ENCODE results near the gene DYNLRB1.

DYNLRB1 gene

GRCh38 chr20:34558320-34559218 is 42.3 kb downstream of the DYNLRB1 start, which contains the start of gene MAP1LC3A:
MAP1LC3A (plus strand) TSS chr20:34558718; CDS start chr20:34558869, 151 bp downstream.
- DNase-seq (ENCODE audit: low spot score) = no peak

- DNase-seq (ENCODE audit: low spot score) = no peak
These were observed 43.3 kb downstream of the DYNLRB1 start for GRCh38 chr20:34559311-34560140.

GRCh38 chr20:34560141-34560523 is 43.9 kb downstream of the DYNLRB1 start:
- no peak for DNase-seq (ENCODE audit: low spot score)

- DNase-seq (ENCODE audit: low spot score) = no peak
These were observed 44.4 kb downstream of the DYNLRB1 start for GRCh38 chr20:34560614-34561013.

GRCh38 chr20:34561661-34562060 is 45.4 kb downstream of the DYNLRB1 start:
- no peak for DNase-seq (ENCODE audit: low spot score)

GRCh38 chr20:34562641-34563040 is 46.4 kb downstream of the DYNLRB1 start:
- peak; percentile 54 for DNase-seq (ENCODE audit: low spot score)

DNA sequence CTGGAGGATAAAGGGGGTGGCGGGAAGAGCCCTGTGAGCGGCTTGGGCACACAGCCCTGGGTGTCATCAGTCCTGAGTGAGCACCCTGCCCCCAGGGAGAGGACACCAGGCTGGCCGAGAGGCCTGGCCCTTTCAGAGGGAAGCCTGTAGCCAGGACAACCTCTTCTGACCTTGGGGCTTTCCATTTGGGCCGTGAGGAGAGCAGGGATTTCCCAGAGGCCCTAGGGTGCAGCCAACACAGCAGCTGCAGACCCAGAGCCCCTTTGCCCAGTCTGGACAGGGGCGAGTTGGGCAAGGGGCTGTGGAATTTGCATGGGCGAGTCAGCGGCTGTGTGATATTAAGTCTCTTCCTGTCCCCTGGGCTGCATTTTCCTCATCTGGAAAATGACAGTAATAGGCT is 48.6 kb downstream of the DYNLRB1 start:
- no peak for DNase-seq (ENCODE audit: low spot score)

DNA sequence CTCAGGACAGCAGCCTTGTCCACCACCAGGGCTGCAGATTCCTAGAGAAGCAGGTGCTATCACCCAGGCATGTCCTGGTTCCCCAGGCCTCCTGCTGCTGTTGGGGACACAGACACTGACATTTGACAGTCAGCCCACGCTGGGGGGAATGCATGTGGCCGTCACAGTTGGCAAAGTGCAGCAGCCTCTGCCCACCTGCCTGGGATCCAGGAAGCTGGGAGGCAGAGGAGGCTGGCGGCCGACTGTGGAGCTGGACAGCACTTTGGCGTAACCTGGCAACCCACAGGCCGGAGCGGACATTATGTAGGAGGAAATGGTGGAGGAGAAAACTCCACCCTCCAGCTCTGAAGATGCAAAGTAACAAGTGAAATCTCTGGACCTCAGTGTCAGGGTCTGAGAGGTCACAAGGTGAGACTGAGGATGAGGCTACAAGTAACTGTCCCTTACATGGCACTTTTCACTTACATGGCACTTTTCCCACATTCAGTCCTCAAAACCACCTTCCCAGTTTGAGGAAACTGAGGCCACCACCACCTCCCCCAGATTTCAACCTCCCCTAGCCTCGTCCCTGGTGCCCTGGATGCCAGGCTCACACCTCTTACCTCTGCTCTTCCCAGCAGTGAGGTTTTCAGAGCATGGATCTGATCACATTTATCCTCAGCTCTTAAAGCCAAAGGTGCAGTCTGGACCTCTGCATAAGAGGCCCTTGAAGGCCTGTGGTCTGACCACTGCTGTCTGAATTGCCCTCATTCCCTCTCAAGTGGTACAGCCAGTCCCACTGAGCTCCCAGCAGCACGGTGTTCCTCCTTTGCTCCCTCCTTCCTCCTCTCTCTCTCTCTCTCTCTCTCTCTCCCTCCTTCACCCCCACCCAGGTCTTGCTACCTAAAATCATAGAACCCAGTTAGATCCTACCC is 51.0 kb downstream of the DYNLRB1 start:
- no peak for DNase-seq (ENCODE audit: low spot score)

GRCh38 chr20:34567892-34568865 is 52.0 kb downstream of the DYNLRB1 start:
- no peak for DNase-seq (ENCODE audit: low spot score)

GRCh38 chr20:34569598-34569997 is 53.4 kb downstream of the DYNLRB1 start:
- no peak for DNase-seq (ENCODE audit: low spot score)

GRCh38 chr20:34570859-34571306 is 54.7 kb downstream of the DYNLRB1 start:
- no peak for DNase-seq (ENCODE audit: low spot score)

DNA sequence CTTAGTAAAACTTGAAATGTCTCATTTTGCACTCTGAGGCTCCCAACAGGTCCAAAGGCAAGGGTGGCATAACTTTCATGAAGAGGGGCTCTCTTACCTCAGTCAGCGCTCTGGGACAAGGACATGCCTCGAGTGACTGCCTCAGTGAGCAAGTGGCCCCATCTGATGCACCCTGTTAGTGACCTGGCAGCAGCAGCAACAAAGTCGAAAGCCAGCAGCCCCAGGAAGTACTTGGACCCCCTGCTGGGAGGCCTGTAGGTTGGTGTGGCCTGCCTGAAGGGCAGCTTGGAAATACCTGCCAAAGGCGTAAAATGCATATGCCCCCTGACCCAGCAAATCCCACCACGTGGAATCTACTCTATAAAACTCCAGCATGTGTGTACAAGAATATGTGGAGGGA is 55.5 kb downstream of the DYNLRB1 start:
- no peak for DNase-seq (ENCODE audit: low spot score)

DNA sequence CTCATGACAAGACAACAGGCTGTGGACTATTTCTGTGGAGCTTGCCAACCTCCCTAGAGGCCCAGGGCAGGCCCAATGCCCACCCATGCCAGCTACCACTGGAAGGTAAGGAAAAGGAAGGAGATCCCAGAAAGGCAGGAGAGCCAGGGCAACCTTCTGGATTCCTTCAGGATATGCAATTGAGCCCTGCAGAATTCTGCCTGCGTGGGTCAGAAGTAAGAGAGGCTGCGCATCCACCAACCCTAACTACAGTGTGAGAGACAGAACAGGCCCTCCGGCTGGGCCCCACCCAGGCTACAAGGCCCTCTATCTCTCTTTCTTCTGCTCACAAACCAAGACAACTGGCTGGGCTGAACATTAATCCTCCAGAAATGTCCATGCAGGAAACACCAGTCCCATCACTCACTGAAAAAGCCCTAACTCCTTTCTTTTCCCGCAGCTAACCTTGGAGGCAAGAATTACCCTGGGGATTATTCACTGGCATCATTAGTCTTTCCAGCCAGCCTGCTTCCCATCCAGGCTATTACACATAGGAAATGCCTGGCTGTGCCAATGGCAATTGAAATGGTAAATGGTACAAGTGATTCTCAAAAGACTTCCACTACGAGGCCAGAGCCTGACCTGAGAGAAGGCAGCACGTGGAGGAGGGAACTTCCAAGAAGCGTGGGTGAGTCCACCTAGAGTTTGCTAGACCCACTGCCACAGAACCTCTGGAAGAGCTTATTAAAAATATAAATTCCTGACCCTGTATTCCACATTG is 57.5 kb downstream of the DYNLRB1 start:
- DNase-seq (ENCODE audit: low spot score) = no peak

DNA sequence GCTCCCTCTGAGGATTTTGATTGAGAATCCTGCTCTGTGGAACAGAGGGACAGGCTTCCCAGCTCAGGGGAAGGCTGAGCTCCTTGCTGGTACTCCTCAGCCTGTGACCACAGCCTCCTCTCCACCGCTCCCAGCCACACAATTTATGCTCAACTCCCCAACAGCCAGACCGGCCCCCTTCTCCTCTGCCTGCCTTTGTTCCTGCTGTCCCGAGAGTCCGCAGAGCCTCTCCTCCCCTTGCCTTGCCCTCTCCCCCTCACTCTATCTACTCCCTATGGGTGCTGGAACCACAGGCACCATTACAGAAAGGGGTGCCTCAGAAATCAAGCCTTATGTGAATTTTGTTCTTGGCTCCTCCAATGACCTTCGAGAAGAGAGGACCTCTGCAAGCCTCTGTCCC is 58.2 kb downstream of the DYNLRB1 start:
- DNase-seq (ENCODE audit: low spot score) = no peak

DNA sequence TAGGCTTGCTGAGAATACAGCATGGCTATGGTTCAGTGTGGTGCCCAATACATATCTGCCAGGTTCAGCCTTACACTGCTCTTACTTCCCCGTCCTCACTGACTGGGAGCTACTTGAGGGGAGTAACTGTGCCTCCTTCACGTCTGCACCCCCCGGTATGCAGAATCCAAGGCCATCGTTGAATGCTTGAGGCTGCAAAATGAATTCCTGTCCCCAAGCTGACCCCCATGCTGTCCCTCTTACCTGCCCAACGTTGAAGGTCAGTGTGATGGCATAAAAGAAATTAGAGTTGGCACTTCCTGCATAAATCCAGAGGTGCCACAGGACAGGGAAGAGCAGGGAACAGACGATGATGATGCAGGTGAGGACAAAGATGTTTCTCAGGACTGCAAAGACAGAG is 58.6 kb downstream of the DYNLRB1 start:
- DNase-seq (ENCODE audit: low spot score) = no peak

DNA sequence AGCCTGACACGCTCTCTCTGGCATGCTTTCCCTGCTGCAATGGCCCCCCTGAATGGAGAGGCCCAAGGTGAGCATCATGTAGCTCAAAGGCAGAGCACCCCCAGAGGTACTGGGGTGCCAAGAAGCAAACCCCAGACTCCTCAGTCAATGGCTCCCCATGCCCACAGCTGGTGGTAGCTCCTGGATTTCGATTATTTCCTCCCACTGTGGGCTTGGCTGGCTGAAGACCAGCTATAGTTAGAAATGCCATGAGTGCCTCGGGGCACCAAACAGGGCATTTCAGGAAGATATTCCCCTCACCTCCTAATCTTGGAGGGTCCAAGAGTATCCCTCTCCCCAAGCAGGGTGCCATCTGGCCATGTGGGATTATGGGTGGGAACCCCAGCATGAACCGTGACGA is 59.0 kb downstream of the DYNLRB1 start:
- DNase-seq (ENCODE audit: low spot score) = no peak

- no peak for DNase-seq (ENCODE audit: low spot score)
These were observed 59.5 kb downstream of the DYNLRB1 start for GRCh38 chr20:34575756-34576155.

GRCh38 chr20:34577061-34577460 is 60.8 kb downstream of the DYNLRB1 start:
- DNase-seq (ENCODE audit: low spot score) = no peak

- DNase-seq (ENCODE audit: low spot score) = no peak
These were observed 61.8 kb downstream of the DYNLRB1 start for GRCh38 chr20:34578025-34578424.

DNA sequence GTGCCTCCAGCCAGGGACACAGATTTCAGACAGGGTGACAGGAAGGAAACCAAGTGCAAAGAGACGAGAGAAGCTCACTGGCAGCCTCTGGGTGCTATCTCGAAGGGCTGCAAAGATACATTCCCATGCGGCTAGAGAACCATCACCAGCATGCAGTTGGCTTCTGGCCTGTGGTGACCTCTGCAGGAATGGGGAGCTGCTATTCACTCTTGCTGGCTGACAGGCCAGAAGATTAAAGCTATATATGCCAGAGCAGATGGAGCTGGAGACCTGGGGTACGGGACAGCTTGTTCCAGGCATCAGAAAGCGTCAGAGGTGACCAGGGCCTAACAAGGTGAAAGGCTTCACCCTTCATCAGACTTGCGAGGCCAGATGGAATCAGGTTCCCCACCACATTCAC is 62.3 kb downstream of the DYNLRB1 start:
- DNase-seq (ENCODE audit: low spot score) = no peak

Data from NAMALWA (cell line).